HG03039 (cell line): ENCODE measurements around the gene TOM1.

Experiments used
- ATAC-seq: cut with Tn5 transposase; IDR thresholded peaks from one replicate; pipeline ENCODE4 v1.9.1; 2021; ENCODE audit warnings: mild to moderate bottlenecking, moderate library complexity; ENCODE audit not compliant: unreplicated experiment

Gene TOM1

DNA sequence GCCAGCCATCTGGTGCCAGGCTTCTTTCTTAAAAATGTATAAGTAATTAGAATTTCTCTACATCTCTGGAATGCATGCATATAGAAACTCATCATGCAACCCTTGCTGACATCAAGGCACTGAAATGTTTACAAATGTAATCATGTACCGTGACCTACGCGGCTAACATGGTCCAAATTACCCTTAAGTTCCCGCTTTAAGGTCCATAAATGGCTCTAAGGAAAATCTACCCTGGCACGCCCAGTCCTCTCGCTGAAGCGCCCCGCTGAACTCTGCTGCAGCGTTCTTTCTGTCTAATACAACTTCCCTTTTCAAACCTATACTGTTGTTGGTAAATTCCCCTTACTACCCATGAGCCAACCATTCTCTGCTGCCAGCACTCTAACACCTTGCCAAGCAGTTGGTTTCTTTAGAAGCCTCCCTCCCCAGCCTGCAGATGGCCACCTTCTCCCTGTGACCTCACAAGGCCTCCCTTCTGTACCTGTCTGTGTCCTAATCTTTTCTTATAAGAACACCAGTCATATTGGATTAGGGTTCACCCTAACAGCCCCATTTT lies 67.7 kb downstream of the TOM1 start:
- no peak for ATAC-seq

DNA sequence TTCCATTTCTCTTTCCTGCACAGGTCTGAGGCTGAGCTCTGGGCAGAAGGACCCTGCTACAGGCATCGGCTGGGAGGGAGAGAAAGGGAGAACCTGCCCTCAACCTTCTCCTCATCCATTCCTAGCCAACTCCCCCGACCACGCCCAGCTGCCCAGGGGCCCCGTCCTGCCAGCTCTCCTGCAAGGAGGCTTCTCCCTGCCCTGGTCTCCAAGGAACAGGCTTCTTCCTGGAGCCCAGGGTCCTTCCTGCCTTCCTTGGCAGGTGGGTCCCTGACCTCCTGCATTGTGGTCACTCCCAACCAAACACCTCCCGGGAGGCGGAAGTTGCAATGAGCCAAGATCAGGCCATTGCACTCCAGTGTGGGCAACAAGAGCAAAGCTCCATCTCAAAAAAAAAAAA lies 68.7 kb downstream of the TOM1 start:
- ATAC-seq = no peak

DNA sequence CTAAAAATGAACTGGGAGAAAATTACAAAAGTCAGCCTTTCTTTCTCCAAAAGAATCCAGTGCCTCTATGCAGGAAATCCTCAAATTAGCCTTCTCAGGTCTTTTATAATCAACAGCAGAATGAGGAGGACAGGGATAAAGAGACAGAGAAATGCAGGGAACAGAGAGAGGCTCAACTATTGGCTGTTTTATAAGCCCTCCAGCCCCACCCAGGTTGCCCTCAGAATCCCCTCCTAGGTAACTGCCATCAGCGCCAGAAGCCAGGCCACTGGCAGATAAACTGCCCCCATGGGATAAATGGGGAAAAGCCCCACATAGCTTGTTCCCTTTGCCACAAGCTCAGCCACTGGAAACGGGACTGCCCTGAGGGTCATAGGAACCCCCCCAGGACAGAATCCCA lies 70.3 kb downstream of the TOM1 start:
- no peak for ATAC-seq

DNA sequence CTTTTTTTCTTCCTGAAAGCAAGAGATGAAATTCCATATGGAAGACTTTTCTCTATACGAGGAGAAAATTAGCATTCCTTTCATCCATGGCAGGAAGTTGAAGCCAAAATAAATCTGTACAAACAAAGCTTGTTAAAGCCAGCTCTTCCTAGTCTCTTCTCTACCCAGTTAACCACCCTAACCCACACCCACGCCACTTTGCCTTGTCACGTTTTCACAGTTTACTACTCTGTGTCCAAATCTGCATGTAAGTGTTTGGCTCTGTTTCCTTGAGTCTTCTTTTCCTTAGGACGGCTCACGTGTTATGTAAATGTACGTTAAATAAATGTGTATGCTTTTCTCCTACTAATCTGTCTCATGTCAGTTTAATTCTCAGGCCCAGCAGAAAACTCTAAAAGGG lies 74.1 kb downstream of the TOM1 start:
- no peak for ATAC-seq

DNA sequence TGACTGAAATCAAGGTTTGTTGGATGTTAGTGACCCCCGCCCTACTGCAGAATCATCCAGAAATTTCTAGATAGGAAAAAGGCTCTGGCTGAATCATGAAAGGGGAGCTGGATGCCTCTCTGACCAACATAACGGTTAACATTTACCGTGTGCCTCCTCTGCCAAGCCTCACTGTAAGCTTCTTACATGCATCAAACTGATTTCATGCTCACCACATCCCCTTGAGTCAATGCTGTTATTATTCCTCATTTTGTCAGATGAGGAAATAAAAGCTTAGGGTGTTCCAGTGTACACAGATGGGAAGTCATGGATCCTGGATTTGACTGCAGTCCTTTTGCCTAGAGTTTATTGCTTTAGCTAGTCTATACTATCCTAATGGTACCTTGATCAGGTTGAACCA lies 75.3 kb downstream of the TOM1 start:
- no peak for ATAC-seq

DNA sequence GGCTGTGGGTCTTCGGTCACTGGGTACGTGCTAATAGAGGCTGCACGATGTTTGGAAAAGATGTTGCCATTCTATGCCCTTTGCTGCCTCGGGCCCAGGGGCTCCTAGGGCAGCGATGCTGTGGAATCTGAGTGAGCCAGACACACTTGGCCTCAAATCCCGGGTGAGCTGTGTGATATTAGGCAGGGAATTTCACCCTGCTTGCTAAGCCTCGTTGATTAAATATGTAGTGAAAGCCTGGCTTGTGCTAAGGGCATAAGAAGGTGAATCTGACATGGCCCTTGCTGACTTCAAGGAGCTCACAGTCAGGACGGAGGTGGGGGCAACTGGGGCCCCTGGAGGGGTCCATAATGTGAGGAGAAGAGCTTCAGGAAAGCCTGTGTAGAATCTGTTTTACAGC lies 75.8 kb downstream of the TOM1 start:
- no peak for ATAC-seq

DNA sequence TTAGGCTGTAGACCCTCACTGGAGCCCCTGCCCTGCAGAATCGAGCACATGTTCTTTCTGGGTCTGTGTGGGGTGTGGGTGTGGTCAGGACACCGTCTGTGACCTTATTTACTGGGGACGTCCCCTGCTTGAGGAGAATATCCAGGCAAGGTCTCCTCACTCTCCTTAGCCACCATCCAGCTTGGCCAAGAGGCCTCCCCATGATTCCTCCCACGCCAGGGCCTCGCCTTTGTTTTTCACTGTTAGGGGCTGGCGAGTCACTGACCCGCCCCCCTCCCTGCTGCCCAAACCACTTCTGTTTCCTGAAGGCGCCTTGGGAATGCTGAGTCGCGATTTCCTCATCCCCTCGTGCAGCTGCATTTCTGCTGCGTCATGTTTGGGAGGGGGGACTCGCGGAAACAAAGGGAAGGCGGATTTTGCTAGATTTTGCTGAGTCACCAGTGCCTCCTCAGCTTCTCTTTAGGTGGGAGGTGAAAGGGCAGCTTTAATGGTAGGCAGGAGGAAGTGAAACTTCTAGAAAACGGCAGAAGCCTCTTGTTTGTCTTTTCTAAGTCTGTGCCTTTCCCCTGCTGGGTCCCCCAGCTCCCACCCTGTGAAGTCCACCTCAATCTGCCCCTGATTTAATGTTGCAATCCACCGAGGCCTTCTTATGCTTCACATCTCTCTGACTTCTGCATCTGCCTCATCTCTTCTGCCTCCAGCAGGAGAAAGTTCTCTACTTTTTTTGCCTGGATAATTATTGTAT lies 77.2 kb downstream of the TOM1 start:
- ATAC-seq = no peak

DNA sequence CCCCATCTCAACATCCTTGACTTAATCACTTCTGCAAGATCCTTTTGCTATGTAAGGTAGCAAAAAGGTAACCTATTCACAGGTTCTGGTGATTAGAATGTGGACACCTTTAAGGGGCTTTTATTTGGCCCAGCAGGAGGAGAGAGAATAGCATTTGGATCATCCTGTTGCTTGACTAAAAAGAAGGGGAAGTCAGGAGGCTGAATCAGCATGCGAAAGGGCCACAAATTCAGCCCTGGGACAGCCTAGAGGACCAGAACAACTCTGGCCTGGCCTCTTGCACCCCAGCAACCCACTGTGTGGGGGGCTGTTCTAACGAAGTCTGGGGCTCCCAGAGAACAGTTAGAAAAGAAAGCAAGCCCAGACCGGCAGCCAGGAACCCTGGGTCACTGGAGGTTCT lies 78.0 kb downstream of the TOM1 start:
- ATAC-seq = no peak

DNA sequence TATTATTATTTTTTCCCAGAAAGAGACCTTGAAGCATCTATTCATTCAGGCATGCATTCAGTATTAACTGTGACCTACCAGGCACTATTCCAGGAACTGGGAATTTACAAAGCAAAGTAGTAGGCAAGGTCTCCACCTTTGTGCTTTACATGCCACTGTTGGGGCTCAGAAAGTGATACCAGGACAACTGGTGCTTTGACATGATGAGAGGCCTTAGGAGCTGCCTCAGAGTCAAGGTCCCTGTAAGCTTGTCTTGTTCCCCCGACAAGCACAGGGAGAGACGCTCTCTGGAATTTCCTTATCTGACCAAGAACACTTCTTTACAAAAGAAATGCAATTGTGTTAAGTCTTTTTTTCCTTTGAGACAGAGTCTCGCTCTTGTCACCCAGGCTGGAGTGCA lies 78.9 kb downstream of the TOM1 start:
- no peak for ATAC-seq

DNA sequence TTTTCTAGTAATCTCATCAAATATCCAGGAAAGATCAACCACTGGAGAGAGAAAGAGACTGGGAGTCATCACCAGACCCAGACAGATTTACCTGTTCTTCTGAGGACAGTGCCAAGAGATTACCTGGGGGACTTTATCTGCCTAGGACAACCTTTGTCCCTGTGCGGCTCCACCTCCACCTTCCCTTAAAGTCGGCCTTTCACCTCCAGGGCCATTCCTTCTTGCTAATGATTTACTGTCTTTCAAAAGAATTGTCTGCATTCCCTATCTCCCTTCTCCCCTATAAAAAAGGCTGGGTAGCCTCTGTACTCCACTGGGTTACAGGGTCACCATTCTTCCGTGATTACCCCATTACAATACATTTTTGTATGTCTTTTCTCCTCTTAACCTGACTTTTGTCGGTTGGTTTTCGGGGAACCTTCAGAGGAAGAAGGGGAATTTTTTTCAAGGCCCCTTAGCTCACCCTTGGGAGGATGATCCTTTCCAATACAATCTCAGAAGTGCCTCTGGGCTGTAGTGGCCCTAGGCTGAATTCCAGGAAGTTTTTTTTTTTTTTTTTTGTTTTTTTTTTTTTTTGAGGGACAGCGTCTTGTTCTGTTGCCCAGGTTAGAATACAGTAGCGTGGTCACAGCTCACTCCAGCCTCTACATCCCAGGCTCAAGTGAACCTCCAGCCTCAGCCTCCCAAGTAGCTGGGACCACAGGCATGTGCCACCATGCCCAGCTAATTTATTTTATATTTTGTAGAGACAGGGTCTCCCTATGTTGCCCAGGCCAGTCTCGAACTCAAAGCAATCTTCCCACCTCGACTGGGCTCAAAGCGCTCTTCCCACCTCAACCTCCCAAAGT lies 79.7 kb downstream of the TOM1 start:
- ATAC-seq = no peak

DNA sequence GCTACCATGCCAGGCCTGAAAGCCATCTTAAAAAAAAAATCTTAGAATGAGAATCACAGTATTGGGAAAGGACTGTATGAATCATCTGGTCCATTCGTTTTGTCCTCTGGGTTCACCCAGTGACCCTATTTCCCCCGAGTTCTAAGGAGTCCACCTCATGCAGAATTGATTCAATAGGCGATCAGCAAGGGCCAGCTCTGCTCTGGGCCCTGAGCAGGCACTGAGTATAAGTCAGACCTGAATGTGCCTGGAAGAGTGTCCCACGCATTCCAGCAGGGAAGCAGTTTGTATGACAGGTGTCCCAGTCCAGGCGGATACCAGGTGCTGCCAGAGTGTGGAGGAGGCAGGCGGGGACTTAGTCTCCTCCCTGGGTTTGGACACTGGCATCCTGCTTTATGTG lies 80.3 kb downstream of the TOM1 start:
- ATAC-seq = no peak

DNA sequence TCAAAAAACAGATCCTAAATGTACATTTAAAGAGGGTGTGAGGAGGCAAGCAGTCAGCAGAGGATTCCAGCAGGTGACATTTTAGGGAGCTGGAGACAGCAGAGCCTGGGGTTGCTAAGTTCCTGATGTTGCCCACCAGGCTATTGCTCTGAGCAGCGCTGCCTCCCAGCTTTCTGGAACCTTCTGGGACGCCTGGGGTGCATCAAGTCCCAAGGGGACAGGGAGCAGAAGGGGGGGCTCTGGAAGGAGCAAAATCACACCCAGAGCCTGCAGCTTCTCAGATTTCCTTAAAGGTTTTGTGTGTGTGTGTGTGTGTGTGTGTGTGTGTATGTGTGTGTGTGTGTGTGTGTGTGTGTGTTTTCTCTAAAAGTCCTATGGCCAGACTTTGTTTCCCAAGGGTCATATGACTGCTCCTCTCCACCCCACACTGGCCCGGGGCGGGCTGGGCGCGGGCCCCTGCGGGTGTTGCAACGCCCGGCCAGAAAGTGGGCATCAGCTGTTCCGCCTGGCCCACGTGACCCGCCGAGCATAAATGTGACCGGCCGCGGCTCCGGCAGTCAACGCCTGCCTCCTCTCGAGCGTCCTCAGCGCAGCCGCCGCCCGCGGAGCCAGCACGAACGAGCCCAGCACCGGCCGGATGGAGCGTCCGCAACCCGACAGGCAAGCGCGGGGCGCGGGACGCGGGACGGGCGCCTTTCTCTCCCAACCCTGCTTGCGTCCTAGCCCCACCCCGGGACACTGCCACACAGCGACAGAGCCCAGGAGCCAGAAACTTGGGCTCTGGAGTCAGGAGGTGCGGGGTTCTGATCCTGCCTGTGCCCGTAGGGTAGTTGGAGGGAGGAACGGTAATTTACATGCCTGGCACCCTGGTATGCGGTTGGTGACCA lies 81.1 kb downstream of the TOM1 start, which contains the start of gene HMOX1:
TSS of gene HMOX1 (plus strand) at position 560 of the 887 bp plus-strand sequence. CDS start at position 638, 78 bp downstream.
- peak; percentile 54 for ATAC-seq

DNA sequence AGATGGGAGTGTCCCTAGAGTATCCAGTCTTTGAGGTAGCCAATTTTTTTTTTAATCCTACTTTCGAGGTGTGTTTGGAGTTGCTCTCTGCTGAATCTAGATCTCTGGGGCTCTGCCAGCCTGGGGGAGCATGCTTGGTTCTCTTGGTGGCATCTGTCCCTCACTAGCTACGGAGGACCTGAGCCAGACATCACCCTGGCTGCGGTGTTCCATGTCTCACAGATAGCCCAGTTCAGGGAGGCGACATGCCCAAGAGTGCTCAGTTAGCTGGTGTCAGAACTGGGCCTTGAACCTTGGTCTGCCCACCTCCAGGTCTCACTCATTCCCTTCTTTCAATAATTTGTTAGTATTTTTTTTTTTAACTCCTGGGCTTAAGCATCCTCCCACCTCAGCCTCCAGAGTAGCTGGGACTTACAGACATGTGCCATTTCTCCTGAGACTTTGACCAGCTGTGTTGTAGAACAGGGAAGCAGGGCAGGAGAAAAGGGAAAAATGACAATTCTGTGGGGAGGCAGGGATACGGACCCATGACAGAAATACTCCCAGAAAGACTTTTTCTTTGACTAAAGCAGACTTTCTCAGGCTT lies 81.8 kb downstream of the TOM1 start:
- no peak for ATAC-seq

DNA sequence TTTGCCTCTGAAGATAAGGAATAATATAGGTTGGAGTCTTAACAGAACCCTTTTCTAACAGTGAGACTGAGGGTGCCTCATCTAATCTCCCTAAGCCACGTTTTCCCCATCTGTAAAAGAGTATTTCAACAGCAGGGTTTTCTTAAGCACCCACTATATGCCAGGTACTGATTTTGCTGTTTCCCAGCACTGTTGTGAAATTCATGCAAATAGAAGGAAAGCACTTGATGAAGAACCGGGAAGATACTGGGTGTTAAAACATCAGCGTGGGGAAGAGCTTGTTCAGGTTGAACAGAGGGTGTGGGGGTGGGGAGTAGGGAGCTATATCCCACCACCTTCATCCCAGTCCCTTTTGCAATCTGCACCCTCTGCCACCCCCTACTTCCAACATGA lies 84.0 kb downstream of the TOM1 start:
- no peak for ATAC-seq

DNA sequence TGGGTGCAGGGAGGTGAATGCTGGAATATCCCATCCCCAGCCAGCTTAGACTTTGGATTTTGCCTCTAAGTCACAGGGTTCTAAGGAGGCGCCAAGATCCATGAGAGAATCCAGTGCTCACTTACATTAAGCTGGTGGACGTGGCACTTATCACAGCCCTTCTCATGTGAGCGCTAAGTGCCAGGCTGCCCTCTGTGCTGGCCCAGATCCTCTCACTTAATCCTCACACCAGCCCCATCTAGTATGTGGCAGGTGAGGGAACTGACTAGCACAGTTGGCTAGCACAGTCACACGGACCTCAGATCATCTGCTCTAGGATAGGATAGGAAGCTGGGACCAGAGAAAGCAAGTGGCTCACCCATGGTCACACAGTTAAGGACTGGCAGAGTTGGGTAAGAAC lies 84.8 kb downstream of the TOM1 start:
- ATAC-seq = no peak

DNA sequence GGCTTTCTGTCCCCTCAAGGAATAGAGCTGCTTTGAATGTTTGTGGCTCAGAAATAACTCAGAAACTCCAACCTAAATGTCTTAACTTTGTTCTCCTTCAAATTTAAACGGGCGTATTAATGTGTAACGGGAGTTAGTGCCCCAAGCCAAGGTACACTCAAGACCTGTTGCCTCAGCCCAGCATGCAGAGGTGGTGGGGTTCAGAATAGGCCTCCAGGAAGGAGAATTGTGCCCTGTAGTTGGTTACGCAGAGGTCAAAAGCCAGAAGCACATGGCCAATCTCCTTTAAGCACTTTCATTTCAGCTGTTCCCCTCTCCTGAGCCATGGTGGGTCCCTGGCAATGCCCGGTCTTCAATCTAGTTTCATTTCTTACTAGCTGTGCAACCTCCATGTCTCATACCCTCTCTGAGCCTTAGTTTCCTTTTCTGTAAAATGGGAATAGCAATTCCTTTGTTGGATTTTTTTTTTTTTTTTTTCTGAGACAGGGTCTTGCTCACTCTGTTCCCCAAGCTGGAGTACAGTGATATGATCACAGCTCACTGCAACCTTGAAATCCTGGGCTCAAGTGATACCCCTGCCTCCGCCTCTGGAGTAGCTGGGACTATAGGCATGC lies 85.4 kb downstream of the TOM1 start:
- ATAC-seq = no peak

DNA sequence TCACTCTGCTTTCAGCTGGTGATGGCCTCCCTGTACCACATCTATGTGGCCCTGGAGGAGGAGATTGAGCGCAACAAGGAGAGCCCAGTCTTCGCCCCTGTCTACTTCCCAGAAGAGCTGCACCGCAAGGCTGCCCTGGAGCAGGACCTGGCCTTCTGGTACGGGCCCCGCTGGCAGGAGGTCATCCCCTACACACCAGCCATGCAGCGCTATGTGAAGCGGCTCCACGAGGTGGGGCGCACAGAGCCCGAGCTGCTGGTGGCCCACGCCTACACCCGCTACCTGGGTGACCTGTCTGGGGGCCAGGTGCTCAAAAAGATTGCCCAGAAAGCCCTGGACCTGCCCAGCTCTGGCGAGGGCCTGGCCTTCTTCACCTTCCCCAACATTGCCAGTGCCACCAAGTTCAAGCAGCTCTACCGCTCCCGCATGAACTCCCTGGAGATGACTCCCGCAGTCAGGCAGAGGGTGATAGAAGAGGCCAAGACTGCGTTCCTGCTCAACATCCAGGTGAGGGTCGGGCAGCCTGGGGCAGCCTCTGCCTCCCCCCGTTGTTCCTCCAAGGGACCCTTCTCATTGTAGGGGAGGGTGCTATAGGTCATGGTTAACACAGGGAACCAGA lies 87.1 kb downstream of the TOM1 start:
- ATAC-seq = no peak

DNA sequence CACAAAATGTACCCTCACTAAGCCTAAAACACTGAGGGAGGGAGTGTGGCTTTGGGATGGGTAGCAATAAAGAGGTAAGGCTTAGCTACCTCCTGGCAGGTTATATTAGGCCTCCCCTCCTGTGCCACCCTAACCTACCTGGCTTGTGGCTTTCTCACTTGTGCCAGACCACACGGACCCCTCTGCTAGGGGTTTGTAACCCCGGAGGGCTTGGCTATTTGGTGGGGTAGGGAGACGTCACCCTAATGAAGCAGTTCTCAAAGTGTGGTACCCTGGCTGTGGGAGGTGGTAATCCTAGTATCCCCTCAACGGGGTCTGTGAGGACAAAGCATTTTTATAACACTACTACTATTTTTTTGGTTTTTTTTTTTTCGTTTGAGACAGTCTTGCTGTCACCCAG lies 91.2 kb downstream of the TOM1 start:
- ATAC-seq = no peak

DNA sequence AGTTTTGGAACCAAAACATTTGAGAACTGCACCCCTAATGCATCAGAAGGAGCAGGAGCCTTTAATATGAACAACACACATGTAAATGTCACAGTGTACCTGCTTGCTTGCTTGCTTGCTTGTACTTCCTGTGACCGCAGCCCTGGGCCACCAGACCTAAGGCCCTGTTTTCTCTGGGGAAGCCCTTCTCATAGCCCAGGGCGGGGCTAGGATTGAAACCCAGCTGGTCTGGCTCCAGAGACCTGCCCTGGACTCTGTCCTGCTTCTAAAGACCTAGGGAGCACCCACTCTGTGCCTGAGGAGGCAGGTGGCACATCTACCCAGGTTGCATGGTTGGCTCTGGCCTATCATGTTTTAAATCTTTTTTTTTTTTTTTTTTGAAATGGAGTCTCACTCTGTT lies 92.7 kb downstream of the TOM1 start:
- ATAC-seq = no peak
